HG02852 (cell line): Measurements from ENCODE around the gene EML1.

Experiments used
- ATAC-seq: cut with Tn5 transposase; IDR thresholded peaks from one replicate; pipeline ENCODE4 v1.9.1; 2021; ENCODE audit warnings: mild to moderate bottlenecking, moderate library complexity; ENCODE audit not compliant: unreplicated experiment

The EML1 gene

GRCh38 chr14:99803106-99803775 is 10.0 kb downstream of the EML1 start:
- no peak for ATAC-seq

- no peak for ATAC-seq
These were observed 10.6 kb downstream of the EML1 start for GRCh38 chr14:99803803-99804202.

- ATAC-seq = no peak
These were observed 12.7 kb downstream of the EML1 start for GRCh38 chr14:99805757-99806439.

GRCh38 chr14:99806836-99807235 is 13.6 kb downstream of the EML1 start:
- no peak for ATAC-seq

GRCh38 chr14:99807413-99808153 is 14.4 kb downstream of the EML1 start:
- no peak for ATAC-seq

- ATAC-seq = no peak
These were observed 14.9 kb downstream of the EML1 start for GRCh38 chr14:99808154-99808505.

GRCh38 chr14:99808515-99808914 is 15.3 kb downstream of the EML1 start:
- ATAC-seq = no peak

GRCh38 chr14:99809360-99809759 is 16.1 kb downstream of the EML1 start:
- no peak for ATAC-seq

- ATAC-seq = no peak
These were observed 16.8 kb downstream of the EML1 start for GRCh38 chr14:99809859-99810558.

- ATAC-seq = no peak
These were observed 17.3 kb downstream of the EML1 start for GRCh38 chr14:99810559-99810874.

- ATAC-seq = no peak
These were observed 19.0 kb downstream of the EML1 start for GRCh38 chr14:99812096-99812750.

GRCh38 chr14:99812892-99813291 is 19.7 kb downstream of the EML1 start:
- ATAC-seq = no peak

GRCh38 chr14:99815696-99816095 is 22.5 kb downstream of the EML1 start:
- no peak for ATAC-seq

- ATAC-seq = no peak
These were observed 23.0 kb downstream of the EML1 start for GRCh38 chr14:99816217-99816616.

GRCh38 chr14:99816642-99817041 is 23.4 kb downstream of the EML1 start:
- ATAC-seq = no peak

- ATAC-seq = no peak
These were observed 24.1 kb downstream of the EML1 start for GRCh38 chr14:99817331-99817730.

GRCh38 chr14:99818503-99819036 is 25.4 kb downstream of the EML1 start:
- ATAC-seq = no peak

- no peak for ATAC-seq
These were observed 26.3 kb downstream of the EML1 start for GRCh38 chr14:99819514-99819913.

GRCh38 chr14:99820702-99821331 is 27.6 kb downstream of the EML1 start:
- ATAC-seq = no peak
